K562 (cell line): ENCODE results near the gene PRPF38A. TPM values are rescaled to one million over a fixed set of nuclear protein-coding genes. Genes with fewer than 3 reads are reported as not detected.

Source experiments
- PHF21A ChIP-seq: fragments of 450-650 bp; IDR thresholded peaks from 2 replicates; pipeline ENCODE4 v1.6.1; 2017; ENCODE audit warnings: low read depth, borderline replicate concordance
- RAD21 ChIP-seq, 2 experiments: fragments of 250-450 bp in 1 of 2; fragments of 450-650 bp in 1 of 2; sonication (Bioruptor Pico) in 1 of 2; formaldehyde crosslinking in 1 of 2; IDR thresholded peaks in 1 of 2; conservative IDR thresholded peaks in 1 of 2; 2 replicates each; pipeline versions ENCODE4 v1.4.0 to v1.8.0; 2020 to 2022; ENCODE audit warnings: mild to moderate bottlenecking in 2 of 2, moderate library complexity in 1 of 2
- RERE ChIP-seq: sonication (generic); formaldehyde crosslinking; IDR thresholded peaks from 2 replicates; pipeline ENCODE4 v1.8.0; 2023; ENCODE audit warnings: missing genetic modification reagents, mild to moderate bottlenecking, borderline replicate concordance
- ZNF408 ChIP-seq: fragments of 250-450 bp; sonication (Bioruptor Pico); IDR thresholded peaks from 2 replicates; pipeline ENCODE4 v1.4.0; 2020; ENCODE audit warnings: low read depth, mild to moderate bottlenecking, moderate library complexity
- ZNF518B ChIP-seq: fragments of 250-450 bp; sonication (Bioruptor Pico); IDR thresholded peaks from 2 replicates; pipeline ENCODE4 v1.5.0; 2021; ENCODE audit warnings: mild to moderate bottlenecking, moderate library complexity
- polyA plus RNA-seq, 8 experiments: library from polyadenylated mRNA; depleted of rRNA in 4 of 8; stranded (reverse) in 5 of 8; unstranded in 3 of 8; fragments of >200 nt; fragmentation: Nextera tagmentation in 2 of 8; fragmentation: Illumina TruSeq in 1 of 8; extraction: Ambion mirVana in 2 of 8; extraction: Trizol in 1 of 8; gene quantifications; 2 replicates each; pipeline versions ENCODE4 v1.2.1 to v1.2.3, GENCODE V29; 2011 to 2014; ENCODE audit warnings: inconsistent platforms in 1 of 8, missing spikeins in 1 of 8
- total RNA-seq, 7 experiments: library from RNA; depleted of rRNA in 6 of 7; stranded (reverse); fragments of >200 nt in 6 of 7; fragmentation: Illumina TruSeq in 2 of 7; extraction: Trizol in 2 of 7; gene quantifications; 2 replicates each; pipeline versions ENCODE4 v1.2.1 to v1.2.3, GENCODE V29; 2011 to 2021; ENCODE audit warnings: low replicate concordance in 1 of 7

Gene PRPF38A
- total and polyA plus RNA-seq, 9 of the 15 experiments (the other 6 are each of a cell fraction or from before 2014, with no cell fraction given) = 53.6 to 198 (median 89.2) TPM

- TF ChIP-seq ZNF518B (CRISPR knock-in tag) (no peak), ZNF408 (CRISPR knock-in tag) (no peak), PHF21A (no peak), RAD21 (CRISPR knock-in tag; conservative IDR thresholded peaks at IDR 0.05 in 1 of 2, IDR thresholded peaks at IDR 0.05 in 1 of 2) (no peak), RERE (CRISPR knock-in tag) (no peak)
Measured at GRCh38 chr1:52444463-52444862, 40.1 kb downstream of the PRPF38A start (continued).
